WERI-Rb-1 (cell line): Measurements from ENCODE around the gene SIRPB2.

Experiments used
- DNase-seq: peaks from one replicate; pipeline ENCODE4 v3.0.0-alpha.2; 2020
- H3K27ac ChIP-seq: fragments of 250-450 bp; sonication (Bioruptor Pico); 2 replicates; pipeline ENCODE4 v1.5.1; 2020; ENCODE audit warnings: mild to moderate bottlenecking, moderate library complexity
- H3K27me3 ChIP-seq: fragments of 250-450 bp; sonication (Bioruptor Pico); 2 replicates; pipeline ENCODE4 v1.5.1; 2021; ENCODE audit warnings: mild to moderate bottlenecking, low read depth, moderate library complexity; ENCODE audit not compliant: insufficient read depth, severe bottlenecking
- H3K36me3 ChIP-seq: fragments of 250-450 bp; sonication (Bioruptor Pico); 2 replicates; pipeline ENCODE4 v1.5.1; 2020; ENCODE audit warnings: mild to moderate bottlenecking, moderate library complexity
- H3K4me3 ChIP-seq: 2 replicates; pipeline ENCODE4 v1.5.1; 2011; ENCODE audit warnings: low read depth, mild to moderate bottlenecking, control low read depth, low read length
- H3K9me3 ChIP-seq: fragments of 250-450 bp; sonication (Bioruptor Pico); 2 replicates; pipeline ENCODE4 v1.5.1; 2021; ENCODE audit warnings: mild to moderate bottlenecking, moderate library complexity; ENCODE audit not compliant: severe bottlenecking
- TF ChIP-seq, protein P1 (sequence below): IDR thresholded peaks from 2 replicates; pipeline ENCODE4 v1.5.1; 2011; ENCODE audit warnings: low read depth, mild to moderate bottlenecking, control low read depth, inconsistent platforms, low read length

SIRPB2 gene

DNA sequence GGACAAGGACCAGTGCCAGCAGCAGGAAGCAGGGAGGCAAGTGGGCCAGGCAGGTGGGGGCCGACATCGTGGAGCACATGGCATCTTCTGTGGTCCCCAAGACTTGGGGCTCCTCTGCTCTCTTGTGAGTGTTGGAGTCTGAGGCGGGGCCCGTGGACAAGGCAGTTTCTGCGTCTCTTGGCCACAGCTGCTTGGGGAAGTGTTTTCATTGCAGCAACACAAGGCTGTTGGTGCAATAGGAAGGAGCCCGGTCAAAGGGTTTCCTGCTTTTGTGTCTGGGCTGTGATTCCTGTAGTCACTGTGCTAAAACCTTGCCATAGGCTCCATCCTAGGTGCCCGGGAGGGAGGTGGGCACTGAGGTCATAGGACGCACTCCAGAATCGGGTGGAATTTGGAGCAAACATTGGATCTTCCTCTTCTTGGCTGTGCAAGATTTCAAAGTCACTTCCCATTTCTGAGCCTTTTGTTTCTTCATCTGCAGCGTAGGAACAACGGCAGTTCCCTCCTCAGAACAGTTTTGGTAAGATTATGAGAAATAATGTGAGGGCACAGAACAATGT lies at the start of gene SIRPB2:
Gene SIRPB2, minus strand, starts transcription at position 140 of the 560 bp plus-strand sequence. Its CDS starts 61 bp downstream, at position 79.
- Histone ChIP-seq H3K4me3 (no peak within 1 kb of the TSS), H3K9me3 (peaks cover 2% of the 10 kb centered on the region), H3K36me3 (no peaks in the 10 kb centered on the region), H3K27me3 (peaks cover 51% of the 10 kb centered on the region), H3K27ac (no peak within 1 kb of the TSS)
- TF ChIP-seq, protein P1, sequence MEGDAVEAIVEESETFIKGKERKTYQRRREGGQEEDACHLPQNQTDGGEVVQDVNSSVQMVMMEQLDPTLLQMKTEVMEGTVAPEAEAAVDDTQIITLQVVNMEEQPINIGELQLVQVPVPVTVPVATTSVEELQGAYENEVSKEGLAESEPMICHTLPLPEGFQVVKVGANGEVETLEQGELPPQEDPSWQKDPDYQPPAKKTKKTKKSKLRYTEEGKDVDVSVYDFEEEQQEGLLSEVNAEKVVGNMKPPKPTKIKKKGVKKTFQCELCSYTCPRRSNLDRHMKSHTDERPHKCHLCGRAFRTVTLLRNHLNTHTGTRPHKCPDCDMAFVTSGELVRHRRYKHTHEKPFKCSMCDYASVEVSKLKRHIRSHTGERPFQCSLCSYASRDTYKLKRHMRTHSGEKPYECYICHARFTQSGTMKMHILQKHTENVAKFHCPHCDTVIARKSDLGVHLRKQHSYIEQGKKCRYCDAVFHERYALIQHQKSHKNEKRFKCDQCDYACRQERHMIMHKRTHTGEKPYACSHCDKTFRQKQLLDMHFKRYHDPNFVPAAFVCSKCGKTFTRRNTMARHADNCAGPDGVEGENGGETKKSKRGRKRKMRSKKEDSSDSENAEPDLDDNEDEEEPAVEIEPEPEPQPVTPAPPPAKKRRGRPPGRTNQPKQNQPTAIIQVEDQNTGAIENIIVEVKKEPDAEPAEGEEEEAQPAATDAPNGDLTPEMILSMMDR = no peak
- no peak for DNase-seq

DNA sequence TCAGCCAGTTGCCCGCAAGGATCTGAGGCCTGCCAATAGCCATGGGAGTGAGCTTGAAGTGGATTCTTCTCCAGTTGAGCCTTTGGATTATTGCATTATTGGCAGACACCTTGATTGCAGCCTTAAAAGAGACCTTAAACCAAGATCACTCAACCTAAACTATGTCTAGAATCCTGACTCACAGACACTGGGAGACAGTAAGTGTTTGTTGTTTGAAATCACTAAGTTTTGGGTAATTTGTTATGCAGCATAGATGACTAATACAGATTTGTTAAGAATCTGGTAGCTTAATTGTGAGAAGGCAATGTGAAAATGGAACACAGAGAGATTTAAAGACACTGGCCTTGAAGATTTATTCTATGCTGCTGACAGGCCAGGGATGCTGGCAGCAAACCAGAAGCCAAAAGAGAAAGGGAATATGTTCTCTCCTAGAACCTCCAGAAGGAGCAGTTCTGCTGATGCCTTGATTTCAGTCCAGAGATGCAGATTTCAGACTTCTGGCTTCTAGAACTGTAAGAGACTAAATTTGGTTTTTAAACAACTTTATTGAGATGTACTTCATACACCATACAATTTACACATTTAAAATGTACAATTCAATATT lies 48.7 kb upstream of the SIRPB2 start:
- no peaks in the 10 kb centered on the region for H3K36me3 ChIP-seq
- H3K4me3 ChIP-seq = no peak overlapping the region
- no peak for DNase-seq
- peaks cover under 1% of the 10 kb centered on the region for H3K9me3 ChIP-seq
- peaks cover 48% of the 10 kb centered on the region for H3K27me3 ChIP-seq
- TF ChIP-seq, protein P1 = no peak
- H3K27ac ChIP-seq = no peak overlapping the region

DNA sequence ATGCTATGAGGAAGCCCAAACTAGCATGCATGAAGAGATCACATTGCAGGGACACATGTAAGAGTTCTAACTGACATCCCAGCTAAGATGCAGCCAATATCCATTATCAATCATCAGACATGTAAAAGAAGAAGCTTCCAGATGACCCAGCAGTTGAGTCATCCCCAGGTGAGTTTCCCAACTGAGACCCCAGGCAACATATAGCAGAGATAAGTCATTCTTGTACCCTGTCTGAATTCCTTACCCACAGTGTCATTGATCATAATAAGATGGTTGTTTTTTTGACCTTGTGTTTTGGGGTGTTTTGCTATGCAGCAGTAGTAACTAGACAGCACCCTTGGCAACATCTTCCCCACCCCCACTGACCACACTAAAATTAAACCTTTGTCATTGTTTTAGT lies 47.4 kb upstream of the SIRPB2 start:
- H3K36me3 ChIP-seq = no peaks in the 10 kb centered on the region
- H3K27me3 ChIP-seq = peaks cover 50% of the 10 kb centered on the region
- H3K4me3 ChIP-seq = no peak overlapping the region
- DNase-seq = no peak
- no peak overlapping the region for H3K27ac ChIP-seq
- TF ChIP-seq, protein P1 = no peak
- H3K9me3 ChIP-seq = peaks cover 2% of the 10 kb centered on the region

DNA sequence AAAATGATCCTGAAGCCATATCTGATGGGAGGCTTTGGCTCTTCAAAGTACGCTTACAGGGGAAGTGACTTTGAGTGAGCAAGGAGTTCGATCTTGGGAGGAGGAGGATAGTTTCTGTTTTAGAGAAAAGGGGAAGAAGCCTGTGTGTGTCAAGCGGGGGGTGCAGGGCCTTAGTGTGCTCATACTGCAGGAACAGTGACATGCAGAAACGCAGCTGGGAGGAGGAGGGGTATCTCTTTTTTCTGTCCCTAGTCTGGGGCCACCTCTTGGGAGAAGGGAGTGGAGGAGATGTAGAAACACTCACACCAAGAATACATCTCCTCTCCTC lies 46.5 kb upstream of the SIRPB2 start:
- no peak overlapping the region for H3K27ac ChIP-seq
- peaks cover 2% of the 10 kb centered on the region for H3K9me3 ChIP-seq
- DNase-seq = no peak
- peaks cover 47% of the 10 kb centered on the region for H3K27me3 ChIP-seq
- H3K36me3 ChIP-seq = no peaks in the 10 kb centered on the region
- TF ChIP-seq, protein P1 = no peak
- no peak overlapping the region for H3K4me3 ChIP-seq

DNA sequence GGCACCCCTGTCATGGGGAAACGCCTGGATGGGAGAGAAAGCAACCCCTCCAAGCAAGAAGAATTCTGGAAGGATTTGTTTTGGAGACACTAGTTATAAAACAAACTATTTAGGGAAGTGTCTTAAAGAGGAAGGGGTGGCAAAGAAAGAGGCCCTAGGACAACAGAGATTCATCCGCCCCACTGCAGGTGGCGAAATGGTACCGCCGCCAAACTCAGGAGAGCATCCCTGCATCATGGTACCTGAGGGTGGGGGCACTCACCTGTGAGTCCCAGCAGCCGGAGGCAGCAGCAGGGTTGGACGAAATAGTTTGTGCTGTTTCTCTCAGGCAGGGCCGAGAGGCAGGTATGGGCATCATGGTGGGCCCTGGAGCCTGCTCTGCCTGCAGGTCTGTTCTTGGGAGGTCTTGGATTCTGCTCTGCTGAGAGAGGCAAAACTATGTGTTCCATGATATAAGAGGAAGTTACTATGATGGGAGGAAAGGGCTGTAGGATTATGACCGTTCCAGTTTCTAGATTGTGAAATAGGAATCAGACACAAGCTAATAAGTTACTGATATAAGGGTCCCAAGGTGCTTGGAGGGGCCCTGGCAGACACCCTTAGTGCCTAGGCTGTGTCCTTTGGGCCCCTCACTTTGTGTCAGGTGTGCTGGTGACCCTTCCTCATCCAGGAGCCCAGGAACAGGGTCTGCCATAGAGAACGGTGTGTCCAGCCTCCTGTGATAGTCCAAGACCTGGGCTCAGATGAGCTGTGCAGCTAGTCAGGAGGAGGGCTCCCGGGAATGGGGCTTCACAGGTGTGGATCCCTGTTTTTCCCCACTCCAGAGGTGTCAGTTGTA lies 45.9 kb upstream of the SIRPB2 start:
- no peak for DNase-seq
- Histone ChIP-seq H3K27ac (no peak overlapping the region), H3K9me3 (peaks cover 2% of the 10 kb centered on the region), H3K27me3 (peaks cover 41% of the 10 kb centered on the region), H3K4me3 (no peak overlapping the region), H3K36me3 (no peaks in the 10 kb centered on the region)
- TF ChIP-seq, protein P1 = no peak
